GM21786 (cell line): ENCODE results near the gene PITPNM1.
"Not testable (repeated sequence)": the region's sequence is repeated elsewhere in the genome, so short reads cannot be mapped to it uniquely, and the experiment has no call there.

ENCODE experiments used
- ATAC-seq: cut with Tn5 transposase; IDR thresholded peaks from one replicate; pipeline ENCODE4 v1.9.1; 2021; ENCODE audit not compliant: unreplicated experiment

Gene PITPNM1

GRCh38 chr11:67523556-67524479 lies 18.7 kb upstream of the PITPNM1 start:
- ATAC-seq, result no peak

DNA sequence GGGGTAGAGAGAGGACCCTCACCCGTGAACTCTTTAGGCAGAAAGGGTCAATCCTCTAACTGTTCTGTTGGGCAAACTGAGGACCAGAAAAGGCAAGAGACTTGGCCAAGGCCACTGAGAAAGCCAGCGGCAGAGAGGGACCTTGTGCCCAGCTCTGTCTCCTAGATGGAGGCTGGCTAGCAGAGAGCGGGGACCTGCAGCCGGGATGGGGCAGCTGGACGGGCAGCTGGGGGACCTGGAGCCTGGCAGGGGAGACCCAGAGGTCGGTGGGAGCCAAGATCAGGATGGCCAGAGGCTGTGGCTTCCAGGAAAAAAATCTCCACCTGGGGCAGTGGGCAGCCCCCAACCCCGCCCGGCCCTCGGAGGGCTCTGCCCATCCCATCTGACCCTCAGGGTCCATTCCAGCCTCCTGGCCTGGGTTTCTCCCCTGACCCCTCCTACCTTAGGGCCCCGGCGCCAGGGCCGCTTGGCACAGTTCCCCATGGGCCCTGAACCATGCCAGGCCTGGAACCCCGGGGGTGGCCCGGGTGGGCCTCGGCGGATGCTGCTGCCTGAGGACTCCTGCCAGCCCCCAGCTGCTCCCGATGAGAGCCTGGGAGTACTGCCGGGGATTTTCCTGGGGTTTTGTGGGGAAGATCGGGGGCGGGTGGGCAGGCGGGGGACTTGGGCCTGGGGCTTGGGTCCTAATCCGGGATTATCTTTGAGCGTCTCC lies 17.8 kb upstream of the PITPNM1 start, which contains the start of gene CABP2:
TSS of gene CABP2 (minus strand) at position 603 of the 712 bp plus-strand sequence. CDS start at position 483, 120 bp downstream.
- no peak for ATAC-seq

DNA sequence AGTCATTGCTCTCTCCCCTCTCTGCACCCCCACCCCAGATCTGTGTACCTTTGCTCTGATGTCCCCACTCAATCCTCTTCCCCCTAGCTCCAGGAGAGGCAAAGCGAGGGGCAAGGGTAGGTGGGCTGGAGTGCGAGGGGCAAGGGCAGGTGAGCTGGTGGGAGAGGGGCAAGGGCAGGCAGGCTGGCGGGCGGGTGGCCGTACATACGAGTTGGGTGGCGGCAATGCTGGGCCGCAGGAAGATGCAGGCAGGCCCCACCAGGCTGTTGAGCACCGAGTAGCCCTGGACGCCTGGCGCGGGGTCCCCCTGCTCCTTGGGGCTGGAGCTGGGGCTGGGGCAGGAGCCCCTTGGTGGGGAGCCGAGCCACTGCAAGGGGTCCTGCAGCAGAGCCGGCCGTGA lies 17.2 kb upstream of the PITPNM1 start:
- no peak for ATAC-seq

GRCh38 chr11:67521924-67522323 lies 16.8 kb upstream of the PITPNM1 start:
- ATAC-seq, result no peak

- no peak for ATAC-seq
These were observed 16.0 kb upstream of the PITPNM1 start for GRCh38 chr11:67520856-67521824.

DNA sequence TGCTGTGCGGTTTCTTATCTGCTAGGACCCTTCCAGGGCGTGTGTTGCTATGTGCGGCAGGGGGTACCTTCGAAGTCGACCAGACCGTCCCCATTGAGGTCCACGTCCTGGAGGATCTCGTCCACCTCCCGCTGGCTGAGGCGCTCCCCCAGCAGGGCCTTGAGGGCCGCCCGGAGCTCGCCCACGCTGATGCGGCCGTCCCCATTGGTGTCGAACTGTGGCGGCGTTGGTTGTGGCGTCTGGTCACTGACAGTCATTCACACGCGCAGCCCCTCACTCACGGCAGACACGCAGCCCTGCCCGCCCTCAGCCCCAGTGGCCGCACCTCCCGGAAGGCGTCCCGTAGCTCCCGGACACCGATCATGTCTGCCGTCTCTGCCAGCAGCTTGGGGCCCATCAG lies 14.6 kb upstream of the PITPNM1 start:
- no peak for ATAC-seq

- ATAC-seq, result no peak
These were observed 12.8 kb upstream of the PITPNM1 start for GRCh38 chr11:67517784-67518552.

DNA sequence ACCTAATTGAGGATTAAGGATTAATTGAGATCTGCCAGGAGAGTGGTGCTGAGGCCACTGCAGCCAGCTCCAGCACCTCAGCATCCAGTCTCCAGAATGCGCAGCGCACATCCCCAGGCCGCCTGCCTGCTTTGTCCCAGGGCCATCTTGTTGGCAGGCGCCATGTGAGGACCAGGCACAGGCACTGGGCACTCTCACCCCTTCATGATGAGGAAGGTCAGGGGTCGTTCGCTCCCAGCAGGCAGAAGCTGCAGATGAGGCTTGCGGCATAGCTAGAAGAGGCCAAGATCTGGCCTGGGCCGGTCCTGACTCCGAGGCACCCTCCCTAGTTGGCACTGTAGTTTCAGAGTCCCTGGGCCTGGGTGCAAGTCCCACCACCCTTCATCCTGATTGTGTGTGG lies 11.6 kb upstream of the PITPNM1 start:
- ATAC-seq, result no peak

- no peak for ATAC-seq
These were observed 9.0 kb upstream of the PITPNM1 start for GRCh38 chr11:67514116-67514515.

DNA sequence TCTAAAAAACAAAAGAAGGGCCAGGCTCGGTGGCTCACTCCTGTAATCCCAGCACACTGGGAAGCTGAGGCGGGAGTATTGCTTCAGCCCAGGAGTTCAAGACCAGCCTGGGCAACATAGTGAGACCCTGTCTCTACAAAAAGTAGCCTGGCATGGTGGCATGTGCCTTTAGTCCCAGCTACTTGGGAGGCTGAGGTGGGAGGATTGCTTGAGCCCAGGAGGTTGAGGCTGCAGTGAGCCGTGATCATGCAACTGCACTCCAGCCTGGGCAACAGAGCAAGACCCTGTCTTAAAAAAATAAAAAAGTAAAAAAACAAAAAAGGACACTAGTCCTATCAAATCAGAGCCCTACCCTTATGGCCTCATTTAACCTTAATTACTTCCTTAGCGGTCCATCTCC lies 6.4 kb upstream of the PITPNM1 start:
- not testable (repeated sequence) for ATAC-seq

GRCh38 chr11:67510023-67510345 lies 4.8 kb upstream of the PITPNM1 start:
- no peak for ATAC-seq

GRCh38 chr11:67508486-67509121 lies 3.4 kb upstream of the PITPNM1 start:
- ATAC-seq, result peak; percentile 35

- ATAC-seq, result peak; percentile 67
These were observed 2.8 kb upstream of the PITPNM1 start, which contains the start of gene CDK2AP2 for GRCh38 chr11:67507864-67508485. Gene CDK2AP2 (minus strand): TSS chr11:67508162. CDS start chr11:67508082, 80 bp downstream.

- no peak for ATAC-seq
These were observed 2.2 kb upstream of the PITPNM1 start for GRCh38 chr11:67507242-67507863.

DNA sequence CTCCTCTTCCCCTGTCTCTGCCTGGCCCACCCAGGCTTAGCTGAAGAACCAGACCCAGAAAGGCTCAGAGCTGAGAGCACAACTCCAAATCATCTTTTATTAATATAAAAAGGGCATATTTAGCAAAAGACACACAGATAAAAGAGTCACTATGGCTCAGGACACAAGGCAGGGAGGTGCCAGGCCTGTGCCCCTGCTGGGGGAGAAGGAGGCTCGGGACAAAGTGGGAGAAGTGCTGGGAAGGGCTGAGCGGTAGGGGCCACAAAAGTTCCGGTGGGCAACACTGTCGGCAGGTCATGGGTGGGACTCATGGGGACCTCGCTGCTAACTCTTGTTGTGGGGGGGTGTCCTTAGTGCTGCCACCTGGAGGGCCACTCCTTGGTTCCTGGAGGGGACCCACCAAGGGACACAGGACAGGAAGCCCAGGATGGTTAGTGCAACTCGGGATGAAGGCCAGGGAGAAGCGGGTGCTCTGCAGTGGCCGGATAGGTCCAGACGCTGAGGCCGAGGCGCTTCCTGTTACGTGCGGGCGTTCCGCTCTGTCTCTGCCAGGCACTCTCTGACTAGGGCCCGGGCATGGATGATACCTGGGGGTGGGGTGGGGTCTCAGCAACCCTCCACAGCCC lies 1.4 kb upstream of the PITPNM1 start:
- ATAC-seq, result no peak

GRCh38 chr11:67505605-67506396 lies 638 bp upstream of the PITPNM1 start:
- peak; percentile 19 for ATAC-seq
